SK-N-SH treated with all-trans-retinoic acid at 6 μM for 48 hours (cell line): ENCODE results near the gene STAMBP.

ENCODE experiments used
- ATAC-seq: fragments of 200-7000 bp; cut with Tn5 transposase; 3 replicates; pipeline ENCODE4 v1.9.1; 2020; ENCODE audit warnings: mild to moderate bottlenecking, moderate library complexity
- ARNTL ChIP-seq: fragments of 450-650 bp; formaldehyde crosslinking; IDR thresholded peaks from 2 replicates; pipeline ENCODE4 v1.5.0; 2020; ENCODE audit warnings: low read depth, mild to moderate bottlenecking, moderate library complexity, borderline replicate concordance
- BACH2 ChIP-seq: fragments of 250-450 bp; sonication (Bioruptor Pico); IDR thresholded peaks from 2 replicates; pipeline ENCODE4 v1.9.0; 2021; ENCODE audit warnings: mild to moderate bottlenecking, borderline replicate concordance
- CREB5 ChIP-seq: fragments of 250-450 bp; sonication (Bioruptor Pico); IDR thresholded peaks from 2 replicates; pipeline ENCODE4 v1.5.1; 2020; ENCODE audit warnings: low read depth, mild to moderate bottlenecking, moderate library complexity
- CSDC2 ChIP-seq: fragments of 250-450 bp; sonication (Bioruptor Pico); IDR thresholded peaks from 2 replicates; pipeline ENCODE4 v1.5.0; 2020; ENCODE audit warnings: mild to moderate bottlenecking, moderate library complexity
- CSRNP3 ChIP-seq: fragments of 250-450 bp; sonication (Bioruptor Pico); IDR thresholded peaks from 2 replicates; pipeline ENCODE4 v1.5.1; 2021; ENCODE audit warnings: mild to moderate bottlenecking, moderate library complexity
- ESRRG ChIP-seq: fragments of 250-450 bp; sonication (Bioruptor Pico); IDR thresholded peaks from 2 replicates; pipeline ENCODE4 v1.6.1; 2021; ENCODE audit warnings: mild to moderate bottlenecking
- ISL1 ChIP-seq: fragments of 250-450 bp; sonication (Bioruptor Pico); IDR thresholded peaks from 2 replicates; pipeline ENCODE4 v2.1.2; 2022; ENCODE audit warnings: mild to moderate bottlenecking, moderate library complexity
- OSR1 ChIP-seq: fragments of 250-450 bp; sonication (Bioruptor Pico); IDR thresholded peaks from 2 replicates; pipeline ENCODE4 v1.8.0; 2022; ENCODE audit warnings: moderate library complexity, mild to moderate bottlenecking, inconsistent platforms
- PATZ1 ChIP-seq: fragments of 250-450 bp; sonication (Bioruptor Pico); IDR thresholded peaks from 2 replicates; pipeline ENCODE4 v1.8.0; 2020; ENCODE audit warnings: mild to moderate bottlenecking, moderate library complexity, borderline replicate concordance
- PPARA ChIP-seq: fragments of 250-450 bp; sonication (Bioruptor Pico); IDR thresholded peaks from 2 replicates; pipeline ENCODE4 v1.5.0; 2020; ENCODE audit warnings: mild to moderate bottlenecking, borderline replicate concordance
- SNAI2 ChIP-seq: fragments of 250-450 bp; sonication (Bioruptor Pico); IDR thresholded peaks from 2 replicates; pipeline ENCODE4 v1.5.0; 2020; ENCODE audit warnings: mild to moderate bottlenecking, moderate library complexity
- TCF4 ChIP-seq: fragments of 250-450 bp; sonication (Bioruptor Pico); IDR thresholded peaks from 2 replicates; pipeline ENCODE4 v1.8.0; 2021; ENCODE audit warnings: mild to moderate bottlenecking, moderate library complexity, borderline replicate concordance
- TOX ChIP-seq: fragments of 250-450 bp; sonication (Bioruptor Pico); IDR thresholded peaks from 2 replicates; pipeline ENCODE4 v1.8.0; 2021; ENCODE audit warnings: mild to moderate bottlenecking, moderate library complexity, borderline replicate concordance
- TSHZ2 ChIP-seq: fragments of 250-450 bp; sonication (Bioruptor Pico); IDR thresholded peaks from 2 replicates; pipeline ENCODE4 v1.5.0; 2020; ENCODE audit warnings: mild to moderate bottlenecking, moderate library complexity
- ZC3H10 ChIP-seq: fragments of 250-450 bp; sonication (Bioruptor Pico); IDR thresholded peaks from 2 replicates; pipeline ENCODE4 v1.5.1; 2021; ENCODE audit warnings: mild to moderate bottlenecking, moderate library complexity
- ZFP3 ChIP-seq: fragments of 250-450 bp; sonication (Bioruptor Pico); IDR thresholded peaks from 2 replicates; pipeline ENCODE4 v1.5.0; 2020; ENCODE audit warnings: mild to moderate bottlenecking, moderate library complexity
- ZFP30 ChIP-seq: fragments of 450-650 bp; formaldehyde crosslinking; IDR thresholded peaks from 2 replicates; pipeline ENCODE4 v1.5.0; 2022; ENCODE audit warnings: mild to moderate bottlenecking, moderate library complexity
- ZNF565 ChIP-seq: fragments of 450-650 bp; formaldehyde crosslinking; conservative IDR thresholded peaks from 2 replicates; pipeline ENCODE4 v1.5.0; 2020; ENCODE audit warnings: low read depth, mild to moderate bottlenecking, moderate library complexity
- ZNF70 ChIP-seq: fragments of 450-650 bp; formaldehyde crosslinking; IDR thresholded peaks from 2 replicates; pipeline ENCODE4 v1.5.0; 2020; ENCODE audit warnings: mild to moderate bottlenecking, moderate library complexity
- ZNF8 ChIP-seq: fragments of 450-650 bp; formaldehyde crosslinking; IDR thresholded peaks from 2 replicates; pipeline ENCODE4 v1.5.0; 2020; ENCODE audit warnings: mild to moderate bottlenecking, moderate library complexity

STAMBP gene

GRCh38 chr2:73856214-73856613 is 27.5 kb downstream of the STAMBP start:
- ATAC-seq, result no peak

GRCh38 chr2:73859721-73860586 is 31.2 kb downstream of the STAMBP start:
- ATAC-seq, result peak; percentile 83
- TF ChIP-seq ZNF565, result no peak
- TF ChIP-seq ZC3H10 (CRISPR knock-in tag), result no peak
- TF ChIP-seq OSR1 (CRISPR knock-in tag), result no peak
- no peak for TF ChIP-seq SNAI2
- TF ChIP-seq ESRRG (CRISPR knock-in tag), result no peak
- no peak for TF ChIP-seq ISL1 (CRISPR knock-in tag)
- no peak for TF ChIP-seq TSHZ2 (CRISPR knock-in tag)
- no peak for TF ChIP-seq PATZ1
- no peak for TF ChIP-seq TOX (CRISPR knock-in tag)
- TF ChIP-seq CSRNP3 (CRISPR knock-in tag), result no peak
- no peak for TF ChIP-seq BACH2 (CRISPR knock-in tag)
- TF ChIP-seq CREB5 (CRISPR knock-in tag), result no peak
- TF ChIP-seq ZNF70 (CRISPR knock-in tag), result no peak
- no peak for TF ChIP-seq ZFP30 (CRISPR knock-in tag)

More at GRCh38 chr2:73856214-73856613, 27.5 kb downstream of the STAMBP start:
- TF ChIP-seq CSRNP3 (CRISPR knock-in tag) (no peak), OSR1 (CRISPR knock-in tag) (no peak), TOX (CRISPR knock-in tag) (no peak), ZFP3 (CRISPR knock-in tag) (no peak), TSHZ2 (CRISPR knock-in tag) (no peak), ZNF565 (no peak), ZC3H10 (CRISPR knock-in tag) (no peak), CSDC2 (no peak), PPARA (CRISPR knock-in tag) (no peak), ZFP30 (CRISPR knock-in tag) (no peak), TCF4 (CRISPR knock-in tag) (no peak), ZNF8 (no peak), SNAI2 (no peak), ARNTL (CRISPR knock-in tag) (no peak)
